HG03457 (cell line): ENCODE data around the gene SLC15A2.
"Not testable (repeated sequence)": the region's sequence is repeated elsewhere in the genome, so short reads cannot be mapped to it uniquely, and the experiment has no call there.

Experiments used
- ATAC-seq: cut with Tn5 transposase; IDR thresholded peaks from one replicate; pipeline ENCODE4 v1.9.1; 2021; ENCODE audit warnings: moderate number of reproducible peaks; ENCODE audit not compliant: unreplicated experiment

The SLC15A2 gene, protein sequence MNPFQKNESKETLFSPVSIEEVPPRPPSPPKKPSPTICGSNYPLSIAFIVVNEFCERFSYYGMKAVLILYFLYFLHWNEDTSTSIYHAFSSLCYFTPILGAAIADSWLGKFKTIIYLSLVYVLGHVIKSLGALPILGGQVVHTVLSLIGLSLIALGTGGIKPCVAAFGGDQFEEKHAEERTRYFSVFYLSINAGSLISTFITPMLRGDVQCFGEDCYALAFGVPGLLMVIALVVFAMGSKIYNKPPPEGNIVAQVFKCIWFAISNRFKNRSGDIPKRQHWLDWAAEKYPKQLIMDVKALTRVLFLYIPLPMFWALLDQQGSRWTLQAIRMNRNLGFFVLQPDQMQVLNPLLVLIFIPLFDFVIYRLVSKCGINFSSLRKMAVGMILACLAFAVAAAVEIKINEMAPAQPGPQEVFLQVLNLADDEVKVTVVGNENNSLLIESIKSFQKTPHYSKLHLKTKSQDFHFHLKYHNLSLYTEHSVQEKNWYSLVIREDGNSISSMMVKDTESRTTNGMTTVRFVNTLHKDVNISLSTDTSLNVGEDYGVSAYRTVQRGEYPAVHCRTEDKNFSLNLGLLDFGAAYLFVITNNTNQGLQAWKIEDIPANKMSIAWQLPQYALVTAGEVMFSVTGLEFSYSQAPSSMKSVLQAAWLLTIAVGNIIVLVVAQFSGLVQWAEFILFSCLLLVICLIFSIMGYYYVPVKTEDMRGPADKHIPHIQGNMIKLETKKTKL

DNA sequence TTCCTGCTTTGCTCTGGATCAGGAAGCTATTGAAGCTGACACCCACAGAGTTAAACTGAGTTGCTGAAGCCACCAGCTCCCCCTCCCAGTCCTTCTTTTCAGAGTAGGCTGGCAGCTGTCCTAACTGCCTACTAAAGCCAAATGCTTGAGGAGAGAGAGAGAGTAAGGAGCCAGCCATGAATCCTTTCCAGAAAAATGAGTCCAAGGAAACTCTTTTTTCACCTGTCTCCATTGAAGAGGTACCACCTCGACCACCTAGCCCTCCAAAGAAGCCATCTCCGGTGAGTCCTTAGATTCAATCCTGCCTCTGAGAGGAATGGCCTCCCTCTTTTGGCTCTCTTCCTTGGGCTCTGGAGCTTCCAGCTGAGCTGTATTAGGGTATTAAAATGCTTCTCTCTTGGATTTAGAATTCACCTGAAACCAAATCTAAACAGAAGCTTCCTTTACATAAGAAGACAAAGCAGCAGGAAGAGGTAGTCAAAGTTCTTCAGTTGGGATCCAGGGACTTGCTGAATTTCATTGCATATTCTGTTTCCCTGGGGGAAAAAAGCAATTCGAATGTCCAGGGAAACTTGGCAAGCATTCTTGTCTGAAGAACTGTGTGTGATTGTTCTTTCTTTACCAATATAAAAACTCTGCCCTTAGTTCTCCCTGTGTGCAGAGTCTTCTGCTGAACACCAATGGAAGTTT is at the start of gene SLC15A2:
Gene SLC15A2 (plus strand): TSS at position 101 of the 690 bp plus-strand sequence. CDS start 76 bp downstream, at position 177.
- ATAC-seq = no peak

DNA sequence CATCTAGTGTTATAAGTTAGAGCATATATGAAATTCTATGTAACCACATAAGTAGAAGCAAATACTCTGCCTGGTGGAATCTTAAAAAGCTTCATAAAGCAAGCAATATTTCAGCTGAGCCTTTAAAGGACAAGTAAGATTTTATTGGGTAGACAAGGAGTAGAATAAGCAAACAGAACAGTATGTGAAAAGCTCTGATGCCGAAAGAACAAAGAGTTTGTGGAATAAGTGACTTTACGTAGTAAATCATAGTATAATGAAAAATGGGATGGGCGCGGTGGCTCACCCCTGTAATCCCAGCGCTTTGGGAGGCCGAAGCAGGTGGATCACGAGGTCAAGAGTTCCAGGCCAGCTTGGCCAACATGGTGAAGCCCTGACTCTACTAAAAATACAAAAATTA is 49.3 kb upstream of the SLC15A2 start:
- no peak for ATAC-seq

DNA sequence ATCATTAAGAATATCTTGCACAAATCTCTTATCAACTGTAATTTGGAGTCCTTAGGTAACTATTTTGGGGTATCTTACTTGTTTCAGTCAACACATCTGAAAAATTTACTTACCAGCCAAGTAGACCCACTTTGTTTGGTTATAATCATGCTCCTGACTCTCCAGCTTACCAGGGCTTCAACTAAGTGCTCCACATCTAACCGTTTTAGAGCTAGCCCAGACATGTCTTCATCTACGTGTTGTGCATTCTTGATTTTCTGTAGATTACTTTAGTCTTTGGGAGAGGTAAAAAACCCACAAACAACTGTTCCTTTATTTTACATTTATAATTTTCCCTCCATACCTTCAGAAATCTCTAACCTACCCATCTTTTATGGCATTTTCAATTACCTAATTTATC is 41.9 kb upstream of the SLC15A2 start:
- no peak for ATAC-seq

DNA sequence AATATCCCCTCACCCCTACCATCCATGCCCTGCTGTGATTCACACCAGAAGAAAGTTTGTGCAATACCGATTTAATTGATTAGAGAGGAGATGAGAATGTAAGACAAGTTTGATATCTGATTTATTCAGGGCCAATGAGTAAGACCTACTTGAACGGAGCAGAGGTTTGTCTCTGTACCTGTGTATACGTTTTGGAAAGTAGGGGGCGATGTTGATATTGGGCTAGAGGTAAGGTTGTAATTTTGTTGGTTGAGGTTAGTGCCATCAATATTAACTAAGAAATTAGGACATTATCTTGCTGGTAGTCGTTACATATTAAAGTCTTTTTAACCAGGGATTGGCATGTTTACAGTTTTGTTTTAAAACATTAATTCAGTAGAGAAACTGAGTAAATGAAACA is 38.6 kb upstream of the SLC15A2 start:
- ATAC-seq = no peak

DNA sequence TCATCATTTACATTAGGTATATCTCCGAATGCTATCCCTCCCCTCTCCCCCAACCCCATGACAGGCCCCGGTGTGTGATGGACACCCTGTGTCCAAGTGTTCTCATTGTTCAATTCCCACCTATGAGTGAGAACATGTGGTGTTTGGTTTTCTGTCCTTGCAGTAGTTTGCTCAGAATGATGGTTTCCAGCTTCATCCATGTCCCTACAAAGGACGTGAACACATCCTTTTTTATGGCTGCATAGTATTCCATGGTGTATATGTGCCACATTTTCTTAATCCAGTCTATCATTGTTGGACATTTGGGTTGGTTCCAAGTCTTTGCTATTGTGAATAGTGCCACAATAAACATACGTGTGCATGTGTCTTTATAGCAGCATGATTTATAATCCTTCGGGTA is 36.4 kb upstream of the SLC15A2 start:
- not testable (repeated sequence) for ATAC-seq

DNA sequence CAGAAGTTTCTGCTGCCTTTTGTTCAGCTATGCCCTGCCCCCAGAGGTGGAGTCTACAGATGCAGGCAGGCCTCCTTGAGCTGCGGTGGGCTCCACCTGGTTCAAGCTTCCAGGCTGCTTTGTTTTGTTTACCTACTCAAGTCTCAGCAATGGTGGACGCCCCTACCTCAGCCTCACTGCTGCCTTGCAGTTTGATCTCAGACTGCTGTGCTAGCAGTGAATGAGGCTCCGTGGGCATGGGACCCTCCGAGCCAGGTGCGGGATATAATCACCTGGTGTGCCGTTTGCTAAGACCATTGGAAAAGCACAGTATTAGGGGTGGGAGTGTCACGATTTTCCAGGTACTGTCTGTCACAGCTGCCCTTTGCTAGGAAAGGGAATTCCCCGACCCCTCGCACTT is 31.0 kb upstream of the SLC15A2 start:
- ATAC-seq = not testable (repeated sequence)

DNA sequence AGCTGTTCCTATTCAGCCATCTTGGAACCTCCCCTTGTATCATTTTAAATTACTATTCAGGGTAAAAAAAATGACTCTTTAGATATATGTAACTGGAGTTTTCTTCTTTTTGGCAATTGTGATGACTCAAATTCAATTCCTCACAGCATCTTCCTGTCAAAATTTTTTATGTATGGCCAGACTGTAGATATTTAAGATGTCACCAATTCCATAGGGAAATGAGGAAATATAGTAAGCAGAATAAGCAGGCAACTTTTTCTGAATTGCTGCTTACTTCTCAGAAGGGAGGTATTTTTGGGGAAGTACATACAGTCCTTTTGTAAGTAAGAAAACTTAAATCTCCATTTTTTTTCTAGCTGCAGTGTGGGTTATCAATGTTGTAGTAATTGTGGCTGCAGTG is 30.4 kb upstream of the SLC15A2 start:
- ATAC-seq = no peak

DNA sequence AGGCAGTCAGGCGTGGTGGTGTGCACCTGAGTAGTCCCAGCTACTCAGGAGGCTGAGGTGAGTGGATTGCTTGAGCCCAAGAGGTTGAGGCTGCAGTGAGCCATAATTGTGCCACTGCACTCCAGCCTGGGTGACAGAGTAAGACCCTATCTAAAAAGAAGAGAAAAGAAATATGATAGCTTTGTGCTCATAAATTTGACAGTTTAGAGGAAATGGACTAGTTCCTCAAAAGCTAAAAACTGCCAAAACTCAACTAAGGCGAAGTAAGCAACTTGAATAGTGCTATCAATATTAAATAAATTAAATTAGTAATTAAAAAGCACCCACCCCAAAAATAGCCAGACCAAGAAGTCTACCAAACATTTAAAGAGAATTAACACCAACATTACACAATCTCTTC is 24.5 kb upstream of the SLC15A2 start:
- ATAC-seq = no peak

DNA sequence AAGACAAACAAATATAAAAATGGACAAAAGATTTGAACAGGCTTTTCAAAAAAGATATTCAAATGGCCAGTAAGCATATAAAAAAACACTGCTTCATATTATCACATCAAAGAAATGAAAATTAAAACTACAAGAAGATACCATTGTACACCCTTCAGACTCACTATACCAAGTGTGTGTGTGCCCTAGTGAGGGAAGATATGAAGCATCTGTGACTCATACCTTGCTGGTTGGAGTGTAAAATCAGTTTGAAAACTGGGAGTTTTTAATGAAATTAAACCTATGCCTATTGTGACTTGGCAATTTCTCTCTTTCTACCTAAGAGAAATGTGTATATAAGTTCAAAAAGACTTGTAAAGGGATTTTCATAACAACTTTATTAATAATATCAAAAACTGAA is 23.5 kb upstream of the SLC15A2 start:
- ATAC-seq = no peak

DNA sequence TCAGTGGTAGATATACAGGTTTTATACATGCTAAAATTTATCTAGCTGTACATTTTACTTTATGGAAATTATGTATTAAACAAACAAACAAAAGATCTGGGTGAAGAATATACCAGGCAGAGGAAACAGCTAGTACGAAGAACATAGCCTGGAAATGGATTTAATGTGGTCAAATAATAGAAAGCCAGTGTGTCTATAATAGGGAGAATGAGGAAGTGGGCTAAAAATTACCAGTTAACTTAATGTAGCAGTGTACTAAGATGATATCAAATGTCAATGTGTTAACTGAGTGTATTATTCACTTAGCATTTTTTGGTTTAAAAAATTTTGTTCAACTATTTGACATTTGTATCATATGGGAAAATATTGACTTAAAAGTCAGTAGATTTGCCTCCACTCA is 22.8 kb upstream of the SLC15A2 start:
- no peak for ATAC-seq

DNA sequence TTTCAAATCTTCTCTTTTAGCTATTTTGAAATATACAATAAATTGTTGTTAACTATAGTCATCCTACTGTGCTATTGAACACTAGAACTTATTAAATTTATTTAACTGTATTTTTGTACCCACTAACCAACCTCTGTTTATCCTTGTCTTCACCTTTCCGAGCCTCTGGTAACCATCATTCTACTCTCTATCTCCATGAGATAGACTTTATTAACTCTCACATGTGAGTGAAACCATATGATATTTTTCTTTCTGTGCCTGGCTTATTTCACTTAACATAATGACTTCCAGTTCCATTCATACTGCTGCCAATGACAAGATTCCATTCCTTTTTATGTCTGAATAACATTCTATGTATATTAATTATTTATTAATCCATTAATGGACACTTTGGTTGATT is 15.8 kb upstream of the SLC15A2 start:
- no peak for ATAC-seq

DNA sequence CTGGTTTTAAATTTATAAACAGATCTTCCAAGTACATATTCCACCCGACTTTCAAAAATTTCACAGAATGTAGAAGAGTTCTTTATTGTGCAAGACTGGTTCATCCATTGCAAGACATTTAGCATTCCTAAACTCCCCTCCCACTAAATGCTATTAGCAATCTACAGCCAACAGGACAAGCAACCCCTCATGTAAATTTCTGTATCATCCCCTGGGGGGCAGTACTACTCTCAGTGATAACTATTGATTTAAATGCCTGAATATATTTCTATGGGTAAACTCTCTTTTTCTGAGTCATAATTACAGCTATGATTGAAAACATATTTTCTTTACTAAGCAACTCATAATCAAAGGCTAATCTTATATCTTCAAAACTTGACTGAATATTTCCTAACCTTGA is 10.7 kb upstream of the SLC15A2 start:
- no peak for ATAC-seq

DNA sequence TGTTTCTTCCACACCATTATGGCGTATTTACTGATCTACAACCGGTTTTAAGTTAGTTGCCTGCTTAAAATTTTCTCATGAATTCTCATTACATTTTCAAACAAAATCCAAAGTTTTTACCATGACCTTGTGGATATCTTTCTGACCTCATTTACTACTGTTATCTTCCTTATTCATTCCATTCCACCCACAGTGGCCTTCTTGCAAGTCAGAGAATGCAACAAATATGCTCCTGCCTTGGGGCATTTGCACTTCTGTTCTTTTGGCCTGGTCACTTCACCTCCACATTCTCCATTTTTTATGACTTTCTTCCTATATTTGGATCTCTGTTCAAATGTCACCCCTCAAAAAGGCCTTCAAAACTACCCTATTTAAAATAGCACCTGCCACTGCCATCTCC is 8.8 kb upstream of the SLC15A2 start:
- no peak for ATAC-seq

DNA sequence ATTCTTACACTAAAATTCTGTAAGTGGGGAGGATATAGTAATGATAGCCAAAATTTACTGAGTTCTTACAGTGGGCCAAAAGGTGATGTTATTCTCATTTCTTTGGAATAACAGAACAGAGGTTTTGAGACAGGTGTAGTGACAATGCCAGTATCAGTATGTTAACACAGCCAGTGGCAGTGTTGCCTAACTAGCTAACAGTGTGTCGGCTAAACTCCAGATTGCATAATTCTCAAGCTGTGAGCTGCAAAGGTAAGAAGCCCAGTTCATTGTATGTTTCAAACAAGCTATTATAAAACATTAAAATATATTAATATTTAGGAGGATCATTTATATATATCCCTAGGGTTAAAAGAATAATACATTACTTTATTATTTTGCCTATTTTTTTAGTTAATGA is 920 bp downstream of the SLC15A2 start:
- no peak for ATAC-seq

DNA sequence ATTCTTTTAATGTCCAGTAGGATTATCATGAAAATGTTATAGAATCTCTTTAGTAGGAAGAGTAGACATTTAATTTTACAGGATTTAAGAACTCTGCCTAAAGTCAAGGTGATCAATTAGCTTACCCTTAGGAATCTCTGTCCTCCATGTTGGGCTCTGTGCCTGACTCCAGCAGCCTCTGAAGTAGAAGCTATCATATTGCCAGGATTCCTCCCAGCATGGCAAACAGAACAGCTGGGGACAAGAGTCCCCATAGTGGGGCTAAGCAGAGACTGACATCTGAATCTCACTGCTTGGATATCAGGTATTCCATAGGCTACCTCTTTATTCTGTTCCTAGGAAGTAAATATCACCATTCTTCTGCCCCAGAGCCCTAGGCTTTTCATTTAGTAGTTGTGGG is 1.5 kb downstream of the SLC15A2 start:
- ATAC-seq = no peak

DNA sequence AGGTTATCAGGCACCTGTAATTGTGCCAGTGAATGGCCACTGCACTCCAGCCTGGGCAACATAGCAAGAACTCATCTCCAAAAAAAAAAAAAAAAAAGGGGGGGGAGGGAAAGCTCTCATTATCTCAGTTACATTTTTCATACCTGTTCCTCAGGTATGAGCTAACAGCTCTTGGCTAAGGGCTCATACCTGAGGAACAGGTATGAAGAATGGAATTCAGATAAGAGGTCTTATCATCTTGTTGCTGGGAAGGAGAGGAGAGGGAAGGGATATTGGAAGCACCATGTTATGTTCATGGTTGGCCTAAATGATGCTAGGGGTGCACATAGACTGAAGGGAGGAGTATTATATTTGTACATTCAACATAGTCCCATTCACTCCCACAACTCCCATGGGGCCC is 2.6 kb downstream of the SLC15A2 start:
- no peak for ATAC-seq

DNA sequence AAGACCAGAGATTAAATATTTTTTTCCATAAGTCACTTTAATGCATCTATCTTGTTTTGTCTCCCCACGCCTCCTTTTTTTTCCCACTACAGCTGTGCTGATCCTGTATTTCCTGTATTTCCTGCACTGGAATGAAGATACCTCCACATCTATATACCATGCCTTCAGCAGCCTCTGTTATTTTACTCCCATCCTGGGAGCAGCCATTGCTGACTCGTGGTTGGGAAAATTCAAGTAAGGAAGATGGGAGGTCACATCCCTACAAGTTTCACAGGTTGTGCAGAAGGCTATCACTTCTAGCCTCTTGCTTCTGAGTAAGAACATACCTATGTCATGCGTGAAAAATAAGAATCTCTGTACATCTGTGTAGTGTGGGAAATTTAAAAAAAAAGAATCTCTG is 3.1 kb downstream of the SLC15A2 start:
- no peak for ATAC-seq

DNA sequence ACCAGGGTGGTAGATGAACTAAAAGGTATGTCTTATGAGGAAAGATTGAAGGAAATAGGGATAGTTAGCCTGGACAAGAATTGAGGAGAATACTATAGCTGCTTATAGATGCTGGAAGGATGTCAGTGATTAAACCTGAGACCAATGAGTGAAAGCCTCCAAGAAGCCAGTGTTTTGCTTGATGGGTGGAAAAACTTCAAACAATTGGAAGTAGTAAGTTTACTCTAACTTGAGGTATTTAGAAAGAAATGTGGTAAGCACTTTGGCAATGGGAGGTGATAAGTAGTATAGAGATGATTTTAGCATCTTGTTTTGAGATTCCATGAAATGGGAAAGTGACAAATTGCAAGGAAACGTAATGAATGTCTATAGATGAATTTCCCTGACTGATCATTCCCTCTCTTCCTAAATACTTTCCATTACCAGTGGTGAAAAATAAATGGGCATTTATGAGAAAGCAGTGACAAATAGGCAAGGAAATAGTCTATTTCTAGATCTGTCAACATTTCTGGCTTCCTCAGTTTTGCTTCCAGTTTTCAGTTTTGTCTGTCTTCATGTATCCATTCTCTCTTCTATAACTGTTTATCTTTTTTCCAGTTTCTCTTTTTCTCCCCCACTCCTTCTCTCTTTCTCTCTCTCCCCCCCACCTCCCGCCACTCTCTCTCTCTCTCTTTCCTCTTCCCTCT is 19.2 kb downstream of the SLC15A2 start:
- no peak for ATAC-seq

DNA sequence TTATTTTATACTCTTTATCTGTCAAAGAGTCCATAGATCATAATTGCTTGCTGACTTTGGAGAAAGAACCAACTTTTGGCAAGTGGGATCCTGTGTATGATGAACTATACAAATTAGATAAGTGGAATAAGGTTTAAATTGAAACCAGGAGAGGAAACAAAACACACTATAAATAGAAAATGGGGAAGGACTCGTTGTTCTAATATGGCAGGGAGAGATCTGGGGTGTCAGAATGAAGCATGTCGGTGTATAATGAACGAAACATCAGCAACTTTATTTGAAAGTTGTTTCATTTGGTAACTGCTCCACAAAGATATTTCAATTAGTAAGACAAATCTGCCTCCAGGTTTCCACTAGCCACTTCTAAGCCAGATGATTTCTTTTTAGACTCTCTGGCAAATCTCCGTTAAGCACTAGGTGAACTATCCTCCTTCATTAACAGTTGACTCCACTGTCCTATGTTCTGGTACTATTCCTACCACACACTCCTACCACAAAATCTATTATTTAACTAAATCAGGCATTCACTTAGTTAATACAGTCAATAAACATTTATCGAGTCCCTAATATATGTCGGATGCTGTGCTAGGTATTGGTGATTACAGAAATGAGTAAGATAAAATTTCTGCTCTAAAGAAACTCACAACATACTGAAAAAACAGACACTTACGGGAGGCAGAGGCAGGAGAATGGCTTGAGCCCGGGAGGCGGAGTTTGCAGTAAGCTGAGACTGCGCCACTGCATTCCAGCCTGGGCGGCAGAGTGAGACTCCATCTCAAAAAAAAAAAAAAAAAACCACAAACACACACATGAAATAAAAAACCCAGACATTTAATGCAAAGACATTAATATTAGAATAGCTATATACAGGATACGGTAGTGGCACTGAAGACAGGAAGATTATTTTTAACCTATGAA is 20.1 kb downstream of the SLC15A2 start:
- ATAC-seq = no peak

DNA sequence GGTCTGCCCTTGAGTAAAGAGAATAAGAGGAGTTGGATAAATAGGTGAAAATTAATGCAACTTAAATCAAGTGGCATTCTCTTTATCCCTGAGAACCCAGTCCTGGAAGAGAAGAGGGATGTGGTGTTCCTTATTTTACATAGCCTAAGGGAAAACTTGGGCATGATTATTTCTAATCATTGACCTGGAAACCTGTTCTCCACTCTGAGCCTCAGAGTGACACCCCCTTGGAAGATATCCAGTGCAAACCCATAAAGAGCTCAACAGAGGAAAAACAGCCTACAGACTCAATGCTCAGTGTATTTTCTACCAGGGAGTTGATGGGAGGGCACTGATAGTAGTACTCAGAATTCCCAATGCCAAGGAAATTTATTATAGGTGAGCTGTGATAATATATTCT is 22.0 kb downstream of the SLC15A2 start:
- no peak for ATAC-seq
